ENCODE results near the gene F12. TPM values are rescaled to one million over a fixed set of nuclear protein-coding genes. Genes with fewer than 3 reads are reported as not detected.

F12 gene
- total and polyA plus RNA-seq, 2 experiments from 2014 or later: 4.6 to 5.0 TPM

DNA sequence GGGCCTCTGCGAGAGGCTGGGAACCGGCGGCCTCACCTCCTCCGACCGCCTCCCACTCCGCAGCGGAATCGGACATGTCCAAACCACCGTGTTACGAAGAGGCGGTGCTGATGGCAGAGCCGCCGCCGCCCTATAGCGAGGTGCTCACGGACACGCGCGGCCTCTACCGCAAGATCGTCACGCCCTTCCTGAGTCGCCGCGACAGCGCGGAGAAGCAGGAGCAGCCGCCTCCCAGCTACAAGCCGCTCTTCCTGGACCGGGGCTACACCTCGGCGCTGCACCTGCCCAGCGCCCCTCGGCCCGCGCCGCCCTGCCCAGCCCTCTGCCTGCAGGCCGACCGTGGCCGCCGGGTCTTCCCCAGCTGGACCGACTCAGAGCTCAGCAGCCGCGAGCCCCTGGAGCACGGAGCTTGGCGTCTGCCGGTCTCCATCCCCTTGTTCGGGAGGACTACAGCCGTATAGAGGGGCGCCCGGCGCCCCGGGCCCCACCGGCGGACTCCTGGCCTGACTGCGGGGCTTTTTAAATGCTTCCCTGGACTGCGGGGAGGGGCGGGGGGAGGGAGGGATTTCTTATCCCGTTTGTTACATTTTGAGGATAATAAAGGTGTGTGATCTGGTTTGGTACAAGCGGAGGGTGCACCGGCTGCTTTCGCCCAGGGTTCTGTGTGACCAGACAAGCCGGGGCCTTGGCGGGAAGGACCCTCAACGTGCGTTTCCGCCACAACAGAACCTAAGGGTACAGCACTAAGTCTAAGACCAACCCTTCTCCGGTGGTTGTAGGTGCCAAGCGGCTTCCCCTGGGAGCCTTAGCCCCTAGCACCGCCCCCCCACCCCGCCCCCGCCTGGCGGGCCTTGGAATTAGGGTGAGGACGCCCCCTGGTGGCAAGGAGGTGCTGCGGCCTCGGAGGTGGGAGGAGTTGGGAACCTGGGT is 46.6 kb upstream of the F12 start:
- H3K27ac ChIP-seq: peak overlapping the region; percentile 41
- DNase-seq (ENCODE audit: low read depth in 1 of 2, low spot score in 1 of 2): peak; percentile 94
- no peaks in the 10 kb centered on the region for H3K9me3 ChIP-seq (ENCODE audit: low read depth)
- peaks cover 8% of the 10 kb centered on the region for H3K27me3 ChIP-seq
- H3K36me3 ChIP-seq: peaks cover 16% of the 10 kb centered on the region
- TF ChIP-seq, protein P1, sequence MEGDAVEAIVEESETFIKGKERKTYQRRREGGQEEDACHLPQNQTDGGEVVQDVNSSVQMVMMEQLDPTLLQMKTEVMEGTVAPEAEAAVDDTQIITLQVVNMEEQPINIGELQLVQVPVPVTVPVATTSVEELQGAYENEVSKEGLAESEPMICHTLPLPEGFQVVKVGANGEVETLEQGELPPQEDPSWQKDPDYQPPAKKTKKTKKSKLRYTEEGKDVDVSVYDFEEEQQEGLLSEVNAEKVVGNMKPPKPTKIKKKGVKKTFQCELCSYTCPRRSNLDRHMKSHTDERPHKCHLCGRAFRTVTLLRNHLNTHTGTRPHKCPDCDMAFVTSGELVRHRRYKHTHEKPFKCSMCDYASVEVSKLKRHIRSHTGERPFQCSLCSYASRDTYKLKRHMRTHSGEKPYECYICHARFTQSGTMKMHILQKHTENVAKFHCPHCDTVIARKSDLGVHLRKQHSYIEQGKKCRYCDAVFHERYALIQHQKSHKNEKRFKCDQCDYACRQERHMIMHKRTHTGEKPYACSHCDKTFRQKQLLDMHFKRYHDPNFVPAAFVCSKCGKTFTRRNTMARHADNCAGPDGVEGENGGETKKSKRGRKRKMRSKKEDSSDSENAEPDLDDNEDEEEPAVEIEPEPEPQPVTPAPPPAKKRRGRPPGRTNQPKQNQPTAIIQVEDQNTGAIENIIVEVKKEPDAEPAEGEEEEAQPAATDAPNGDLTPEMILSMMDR (IDR thresholded peaks at IDR 0.05; ENCODE audit: low read depth, low read length): peak; percentile 90
- H3K4me3 ChIP-seq: peak overlapping the region; percentile 54
- H3K4me1 ChIP-seq (ENCODE audit: low read depth): peaks cover 9% of the 10 kb centered on the region

GRCh38 chr5:177455036-177455660 is 45.8 kb upstream of the F12 start:
- peaks cover 10% of the 10 kb centered on the region for H3K36me3 ChIP-seq
- peak overlapping the region; percentile 54 for H3K4me3 ChIP-seq
- H3K27ac ChIP-seq: peak overlapping the region; percentile 41
- peaks cover 9% of the 10 kb centered on the region for H3K4me1 ChIP-seq (ENCODE audit: low read depth)
- peak; percentile 68 to 90 for DNase-seq (ENCODE audit: low read depth in 1 of 2, low spot score in 1 of 2)
- H3K9me3 ChIP-seq (ENCODE audit: low read depth): no peaks in the 10 kb centered on the region
- H3K27me3 ChIP-seq: peaks cover 8% of the 10 kb centered on the region
- TF ChIP-seq, protein P1 (IDR thresholded peaks at IDR 0.05; ENCODE audit: low read depth, low read length): peak; percentile 60

- DNase-seq (ENCODE audit: low read depth in 1 of 2, low spot score in 1 of 2): peak; percentile 92 to 94
- H3K27ac ChIP-seq: peak overlapping the region; percentile 41
- H3K36me3 ChIP-seq: peaks cover 5% of the 10 kb centered on the region
- H3K9me3 ChIP-seq (ENCODE audit: low read depth): no peaks in the 10 kb centered on the region
- H3K4me3 ChIP-seq: peak overlapping the region; percentile 54
- TF ChIP-seq, protein P1 (IDR thresholded peaks at IDR 0.05; ENCODE audit: low read depth, low read length): peak; percentile 87
- H3K4me1 ChIP-seq (ENCODE audit: low read depth): peaks cover 9% of the 10 kb centered on the region
- H3K27me3 ChIP-seq: peaks cover 8% of the 10 kb centered on the region
Observed at GRCh38 chr5:177454397-177455035, 45.2 kb upstream of the F12 start.

GRCh38 chr5:177453852-177454396 is 44.6 kb upstream of the F12 start:
- Histone ChIP-seq H3K9me3 (ENCODE audit: low read depth) (no peaks in the 10 kb centered on the region), H3K27me3 (peaks cover 8% of the 10 kb centered on the region), H3K4me1 (ENCODE audit: low read depth) (peaks cover 9% of the 10 kb centered on the region), H3K27ac (no peak overlapping the region), H3K36me3 (peaks cover 2% of the 10 kb centered on the region), H3K4me3 (peak overlapping the region; percentile 54)
- TF ChIP-seq, protein P1 (IDR thresholded peaks at IDR 0.05; ENCODE audit: low read depth, low read length): no peak
- peak; percentile 46 to 52 for DNase-seq (ENCODE audit: low read depth in 1 of 2, low spot score in 1 of 2)

Measured in cardiac muscle cell (in vitro differentiated cells and primary cell).